ENCODE results near the gene MTAP.

The MTAP gene

DNA sequence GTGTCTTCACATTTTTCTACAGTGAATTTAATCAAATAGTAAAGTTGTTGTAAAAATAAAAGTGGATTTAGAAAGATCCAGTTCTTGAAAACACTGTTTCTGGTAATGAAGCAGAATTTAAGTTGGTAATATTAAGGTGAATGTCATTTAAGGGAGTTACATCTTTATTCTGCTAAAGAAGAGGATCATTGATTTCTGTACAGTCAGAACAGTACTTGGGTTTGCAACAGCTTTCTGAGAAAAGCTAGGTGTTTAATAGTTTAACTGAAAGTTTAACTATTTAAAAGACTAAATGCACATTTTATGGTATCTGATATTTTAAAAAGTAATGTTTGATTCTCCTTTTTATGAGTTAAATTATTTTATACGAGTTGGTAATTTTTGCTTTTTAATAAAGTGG lies 60.4 kb downstream of the MTAP start:
- DNase-seq (ENCODE audit: extremely low spot score) = no peak
- ChIA-PET CTCF (interaction anchor here (0.9 kb wide), 1 partner anchor 9 kb away, joined by 4 read pairs; no protein-coding TSS in a partner anchor), POLR2A (no interaction called here)
- TF ChIP-seq, protein P1, sequence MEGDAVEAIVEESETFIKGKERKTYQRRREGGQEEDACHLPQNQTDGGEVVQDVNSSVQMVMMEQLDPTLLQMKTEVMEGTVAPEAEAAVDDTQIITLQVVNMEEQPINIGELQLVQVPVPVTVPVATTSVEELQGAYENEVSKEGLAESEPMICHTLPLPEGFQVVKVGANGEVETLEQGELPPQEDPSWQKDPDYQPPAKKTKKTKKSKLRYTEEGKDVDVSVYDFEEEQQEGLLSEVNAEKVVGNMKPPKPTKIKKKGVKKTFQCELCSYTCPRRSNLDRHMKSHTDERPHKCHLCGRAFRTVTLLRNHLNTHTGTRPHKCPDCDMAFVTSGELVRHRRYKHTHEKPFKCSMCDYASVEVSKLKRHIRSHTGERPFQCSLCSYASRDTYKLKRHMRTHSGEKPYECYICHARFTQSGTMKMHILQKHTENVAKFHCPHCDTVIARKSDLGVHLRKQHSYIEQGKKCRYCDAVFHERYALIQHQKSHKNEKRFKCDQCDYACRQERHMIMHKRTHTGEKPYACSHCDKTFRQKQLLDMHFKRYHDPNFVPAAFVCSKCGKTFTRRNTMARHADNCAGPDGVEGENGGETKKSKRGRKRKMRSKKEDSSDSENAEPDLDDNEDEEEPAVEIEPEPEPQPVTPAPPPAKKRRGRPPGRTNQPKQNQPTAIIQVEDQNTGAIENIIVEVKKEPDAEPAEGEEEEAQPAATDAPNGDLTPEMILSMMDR (IDR thresholded peaks at IDR 0.05; ENCODE audit: control extremely low read depth, extremely low read depth, low read depth, missing control alignments) = no peak

DNA sequence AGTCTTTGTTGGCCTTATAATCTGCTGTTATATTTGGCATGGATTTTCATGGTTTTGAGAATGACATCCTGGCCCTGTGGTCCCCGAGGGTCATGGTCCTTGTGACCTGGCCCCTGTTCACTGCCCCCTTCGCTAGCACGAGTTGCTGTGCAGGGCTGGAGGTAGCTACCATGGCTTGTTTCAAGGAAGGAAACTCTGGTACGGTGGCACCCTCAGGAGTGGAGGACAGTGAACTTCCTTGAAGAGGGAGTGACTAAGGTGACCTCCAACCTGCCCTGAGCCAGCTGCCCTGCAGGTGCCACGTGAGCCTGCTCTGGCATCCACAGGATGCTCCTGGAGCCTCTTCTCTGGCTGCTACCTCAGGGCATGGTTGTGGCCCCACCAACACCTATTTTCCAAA lies 62.1 kb downstream of the MTAP start:
- TF ChIP-seq, protein P1 (IDR thresholded peaks at IDR 0.05; ENCODE audit: control extremely low read depth, extremely low read depth, low read depth, missing control alignments) = no peak
- POLR2A ChIA-PET = no interaction called here
- no peak for DNase-seq (ENCODE audit: extremely low spot score)
- CTCF ChIA-PET = interaction anchor here (1.1 to 1.6 kb wide), 3 partner anchors 11 to 374 kb away, joined by 3 read pairs; no protein-coding TSS in a partner anchor

DNA sequence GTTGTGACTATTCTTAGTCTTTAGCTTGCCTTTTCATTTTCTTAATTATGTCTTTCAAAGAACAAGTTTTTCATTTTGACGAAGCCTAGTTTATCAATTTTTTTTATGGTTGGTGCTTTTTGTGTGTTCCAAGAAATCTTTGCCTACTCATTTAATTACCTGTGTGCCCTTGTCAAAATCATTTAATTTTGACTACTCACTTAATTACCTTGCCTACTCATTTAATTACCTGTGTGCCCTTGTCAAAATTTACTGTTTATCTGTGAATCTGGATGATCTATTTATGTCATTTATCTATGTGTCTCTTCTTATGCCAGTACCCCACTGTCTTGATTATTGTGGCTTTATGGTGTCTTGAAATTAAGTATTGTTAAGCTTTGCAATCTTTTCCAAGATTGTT lies 63.9 kb downstream of the MTAP start:
- DNase-seq (ENCODE audit: extremely low spot score) = no peak
- CTCF ChIA-PET = no interaction called here
- TF ChIP-seq, protein P1 (IDR thresholded peaks at IDR 0.05; ENCODE audit: control extremely low read depth, extremely low read depth, low read depth, missing control alignments) = no peak

DNA sequence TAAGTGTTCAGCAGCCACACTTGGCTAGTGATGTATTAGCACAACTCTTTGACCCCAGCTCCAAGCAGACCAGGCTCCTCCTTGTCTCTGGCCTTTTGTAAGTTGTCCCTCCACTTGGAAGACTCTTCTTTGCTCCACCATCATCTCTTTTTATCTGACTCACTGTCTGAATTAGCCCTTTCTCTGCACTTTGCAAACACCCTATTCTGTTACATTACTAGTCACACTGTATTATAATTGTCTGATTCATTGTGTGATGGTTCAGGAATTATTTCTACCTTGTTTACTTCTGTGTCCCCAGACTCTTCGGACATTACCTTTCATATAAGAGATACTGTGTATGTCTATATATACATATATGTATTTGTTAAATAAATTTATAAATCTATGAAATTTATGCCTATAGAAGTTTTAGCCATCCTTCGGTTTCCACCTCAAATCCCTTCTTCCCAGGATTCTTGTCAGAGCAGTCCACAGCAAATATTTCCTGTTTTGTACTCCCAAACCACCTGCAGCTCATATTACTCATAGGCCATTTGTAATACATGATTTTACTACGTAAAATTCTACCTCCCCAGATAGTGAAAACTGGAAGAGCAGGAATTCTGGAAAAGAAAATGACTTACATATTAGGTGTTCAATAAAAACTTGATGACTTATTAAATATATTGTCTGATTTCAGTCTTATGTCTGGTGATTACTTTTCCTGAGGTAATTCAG lies 69.0 kb downstream of the MTAP start:
- POLR2A ChIA-PET = no interaction called here
- no peak for DNase-seq (ENCODE audit: extremely low spot score)
- CTCF ChIA-PET = interaction anchor here (1.7 kb wide), 2 partner anchors 15 to 28 kb away, joined by 4 read pairs; no protein-coding TSS in a partner anchor
- TF ChIP-seq, protein P1 (IDR thresholded peaks at IDR 0.05; ENCODE audit: control extremely low read depth, extremely low read depth, low read depth, missing control alignments) = no peak

More for the DNA sequence above, 63.9 kb downstream of the MTAP start:
- POLR2A ChIA-PET = no interaction called here

DNA sequence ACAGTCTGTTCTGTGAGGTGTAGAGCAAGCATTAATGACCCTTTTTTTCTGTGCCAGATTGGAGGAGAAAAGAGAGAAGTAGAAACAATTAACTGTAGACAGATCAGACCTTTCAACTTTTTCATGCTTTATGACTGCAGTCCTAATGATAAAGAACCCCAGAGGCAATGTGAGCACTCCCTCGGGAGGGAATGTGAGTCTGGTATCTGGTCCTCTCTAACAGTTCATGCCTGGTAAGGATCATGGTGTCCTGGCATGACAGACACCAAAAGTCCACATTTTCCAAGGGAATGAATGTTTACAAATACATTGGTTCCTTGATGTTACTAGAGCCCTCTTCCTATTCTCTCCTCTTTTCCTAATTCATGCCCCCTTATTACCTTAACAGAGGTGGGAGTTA lies 70.3 kb downstream of the MTAP start:
- CTCF ChIA-PET = no interaction called here
- TF ChIP-seq, protein P1 (IDR thresholded peaks at IDR 0.05; ENCODE audit: control extremely low read depth, extremely low read depth, low read depth, missing control alignments) = no peak
- DNase-seq (ENCODE audit: extremely low spot score) = no peak
- POLR2A ChIA-PET = no interaction called here

DNA sequence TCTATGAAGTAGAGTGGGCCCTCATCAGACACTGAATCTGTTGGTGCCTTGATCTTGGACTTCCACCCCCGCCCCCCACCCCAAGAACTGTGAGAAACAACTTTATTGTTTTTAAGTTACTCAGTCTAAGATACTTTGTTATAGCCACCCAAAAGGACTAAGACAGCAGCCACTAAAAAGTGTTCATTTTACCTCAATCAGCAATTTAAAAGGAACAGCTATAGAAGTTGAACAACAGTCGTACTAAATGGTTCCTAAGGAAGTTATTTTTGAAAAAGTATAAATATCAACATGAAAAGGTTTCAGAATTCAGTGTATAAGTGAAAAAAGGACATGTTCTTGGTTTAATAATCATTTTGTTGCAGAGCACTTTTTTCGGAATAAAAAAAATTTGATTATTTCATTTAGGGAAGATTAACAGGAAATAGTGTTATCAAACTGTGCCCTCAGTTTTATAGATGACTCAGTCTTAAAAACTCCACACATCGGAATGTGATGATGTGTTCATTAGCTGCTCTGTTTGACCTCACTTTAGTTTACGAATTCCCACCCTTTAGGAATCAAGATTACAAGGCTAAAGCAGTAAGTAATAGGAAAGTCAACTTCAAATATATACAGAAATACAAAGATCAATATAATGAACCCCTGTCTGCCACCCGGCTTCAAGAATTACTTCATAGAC lies 71.2 kb downstream of the MTAP start:
- POLR2A ChIA-PET = no interaction called here
- DNase-seq (ENCODE audit: extremely low spot score) = no peak
- CTCF ChIA-PET = no interaction called here
- TF ChIP-seq, protein P1 (IDR thresholded peaks at IDR 0.05; ENCODE audit: control extremely low read depth, extremely low read depth, low read depth, missing control alignments) = no peak

All from GM10248 (cell line).